RWPE2 (cell line): Measurements from ENCODE around the gene GAPDH.
A peak's percentile ranks its signal among the peaks of the same experiment; 100 is the strongest.

ENCODE experiments used
- ATAC-seq: fragments of 200-7000 bp; cut with Tn5 transposase; 3 replicates; pipeline ENCODE4 v1.9.1; 2021; ENCODE audit warnings: low read depth
- DNase-seq: peaks from one replicate; pipeline ENCODE4 v3.0.0-alpha.2; 2020; ENCODE audit warnings: low spot score
- H3K27ac ChIP-seq: fragments of 450-650 bp; 2 replicates; pipeline ENCODE4 v1.5.1; 2017; ENCODE audit warnings: mild to moderate bottlenecking; ENCODE audit not compliant: poor library complexity, severe bottlenecking
- H3K27me3 ChIP-seq: fragments of 250-450 bp; sonication (Bioruptor Pico); 2 replicates; pipeline ENCODE4 v1.5.1; 2021; ENCODE audit warnings: mild to moderate bottlenecking, moderate library complexity; ENCODE audit not compliant: insufficient read depth, poor library complexity, severe bottlenecking
- H3K36me3 ChIP-seq: fragments of 250-450 bp; sonication (Bioruptor Pico); 2 replicates; pipeline ENCODE4 v1.5.1; 2020; ENCODE audit warnings: low read depth, mild to moderate bottlenecking, moderate library complexity
- H3K4me1 ChIP-seq: fragments of 250-450 bp; sonication (Bioruptor Pico); 2 replicates; pipeline ENCODE4 v1.5.1; 2021; ENCODE audit warnings: mild to moderate bottlenecking, moderate library complexity; ENCODE audit not compliant: insufficient read depth, poor library complexity, severe bottlenecking
- H3K4me3 ChIP-seq: fragments of 250-450 bp; sonication (Bioruptor Pico); 2 replicates; pipeline ENCODE4 v1.5.1; 2021; ENCODE audit warnings: mild to moderate bottlenecking, moderate library complexity; ENCODE audit not compliant: severe bottlenecking
- H3K9me3 ChIP-seq: fragments of 250-450 bp; sonication (Bioruptor Pico); 2 replicates; pipeline ENCODE4 v1.5.1; 2021; ENCODE audit warnings: mild to moderate bottlenecking, moderate library complexity; ENCODE audit not compliant: severe bottlenecking
- TF ChIP-seq, protein P1 (sequence below): fragments of 450-650 bp; IDR thresholded peaks from one replicate; pipeline ENCODE4 v1.5.1; 2017; ENCODE audit warnings: mild to moderate bottlenecking, moderate library complexity; ENCODE audit not compliant: poor library complexity, severe bottlenecking

Gene GAPDH

DNA sequence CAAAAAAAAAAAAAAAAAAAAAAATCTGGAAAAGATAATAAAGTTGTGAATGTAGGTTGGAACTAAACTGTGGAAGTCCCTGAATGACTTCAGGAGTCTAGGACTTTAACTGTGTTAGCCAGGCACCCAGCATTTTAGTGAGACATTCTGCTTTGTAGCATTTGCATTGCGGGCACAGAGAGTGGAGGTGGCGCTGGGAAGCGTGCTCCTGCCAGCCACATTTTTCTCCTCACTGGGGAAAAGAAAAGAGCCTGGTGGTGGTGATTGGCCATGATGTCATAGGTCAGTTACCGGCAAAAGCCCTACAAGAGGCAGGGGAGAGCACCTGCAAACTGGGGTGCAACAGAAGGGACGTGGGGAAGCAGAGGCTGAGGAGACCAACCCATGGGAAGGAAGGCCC, 9.7 kb upstream of the GAPDH start:
- DNase-seq: no peak
- peaks cover 2% of the 10 kb centered on the region for H3K4me1 ChIP-seq
- no peak overlapping the region for H3K27ac ChIP-seq
- TF ChIP-seq, protein P1, sequence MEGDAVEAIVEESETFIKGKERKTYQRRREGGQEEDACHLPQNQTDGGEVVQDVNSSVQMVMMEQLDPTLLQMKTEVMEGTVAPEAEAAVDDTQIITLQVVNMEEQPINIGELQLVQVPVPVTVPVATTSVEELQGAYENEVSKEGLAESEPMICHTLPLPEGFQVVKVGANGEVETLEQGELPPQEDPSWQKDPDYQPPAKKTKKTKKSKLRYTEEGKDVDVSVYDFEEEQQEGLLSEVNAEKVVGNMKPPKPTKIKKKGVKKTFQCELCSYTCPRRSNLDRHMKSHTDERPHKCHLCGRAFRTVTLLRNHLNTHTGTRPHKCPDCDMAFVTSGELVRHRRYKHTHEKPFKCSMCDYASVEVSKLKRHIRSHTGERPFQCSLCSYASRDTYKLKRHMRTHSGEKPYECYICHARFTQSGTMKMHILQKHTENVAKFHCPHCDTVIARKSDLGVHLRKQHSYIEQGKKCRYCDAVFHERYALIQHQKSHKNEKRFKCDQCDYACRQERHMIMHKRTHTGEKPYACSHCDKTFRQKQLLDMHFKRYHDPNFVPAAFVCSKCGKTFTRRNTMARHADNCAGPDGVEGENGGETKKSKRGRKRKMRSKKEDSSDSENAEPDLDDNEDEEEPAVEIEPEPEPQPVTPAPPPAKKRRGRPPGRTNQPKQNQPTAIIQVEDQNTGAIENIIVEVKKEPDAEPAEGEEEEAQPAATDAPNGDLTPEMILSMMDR: no peak
- no peaks in the 10 kb centered on the region for H3K9me3 ChIP-seq
- H3K4me3 ChIP-seq: no peak overlapping the region
- H3K36me3 ChIP-seq: peaks cover 97% of the 10 kb centered on the region
- H3K27me3 ChIP-seq: no peaks in the 10 kb centered on the region
- no peak for ATAC-seq

DNA sequence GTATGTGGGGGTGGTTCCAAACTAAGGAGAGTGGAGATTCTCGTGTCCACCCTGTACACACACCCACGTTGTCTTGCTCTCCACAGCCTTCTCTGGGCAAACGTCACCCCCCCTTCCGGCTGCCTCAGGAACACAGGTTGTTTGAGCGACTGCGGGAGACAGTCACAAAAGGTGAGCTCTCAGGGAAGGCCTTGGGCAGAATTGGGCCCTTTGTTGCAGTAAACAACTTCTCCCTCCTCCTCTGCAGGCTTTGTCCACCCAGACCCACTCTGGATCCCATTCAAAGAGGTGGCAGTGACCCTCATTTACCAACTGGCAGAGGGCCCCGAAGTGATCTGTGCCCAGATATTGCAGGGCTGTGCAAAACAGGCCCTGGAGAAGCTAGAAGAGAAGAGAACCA, 8.1 kb upstream of the GAPDH start:
- Histone ChIP-seq H3K27ac (no peak overlapping the region), H3K27me3 (no peaks in the 10 kb centered on the region), H3K9me3 (no peaks in the 10 kb centered on the region), H3K36me3 (peaks cover 98% of the 10 kb centered on the region), H3K4me3 (no peak overlapping the region), H3K4me1 (peaks cover 2% of the 10 kb centered on the region)
- TF ChIP-seq, protein P1: no peak
- ATAC-seq (no peak), DNase-seq (no peak)

DNA sequence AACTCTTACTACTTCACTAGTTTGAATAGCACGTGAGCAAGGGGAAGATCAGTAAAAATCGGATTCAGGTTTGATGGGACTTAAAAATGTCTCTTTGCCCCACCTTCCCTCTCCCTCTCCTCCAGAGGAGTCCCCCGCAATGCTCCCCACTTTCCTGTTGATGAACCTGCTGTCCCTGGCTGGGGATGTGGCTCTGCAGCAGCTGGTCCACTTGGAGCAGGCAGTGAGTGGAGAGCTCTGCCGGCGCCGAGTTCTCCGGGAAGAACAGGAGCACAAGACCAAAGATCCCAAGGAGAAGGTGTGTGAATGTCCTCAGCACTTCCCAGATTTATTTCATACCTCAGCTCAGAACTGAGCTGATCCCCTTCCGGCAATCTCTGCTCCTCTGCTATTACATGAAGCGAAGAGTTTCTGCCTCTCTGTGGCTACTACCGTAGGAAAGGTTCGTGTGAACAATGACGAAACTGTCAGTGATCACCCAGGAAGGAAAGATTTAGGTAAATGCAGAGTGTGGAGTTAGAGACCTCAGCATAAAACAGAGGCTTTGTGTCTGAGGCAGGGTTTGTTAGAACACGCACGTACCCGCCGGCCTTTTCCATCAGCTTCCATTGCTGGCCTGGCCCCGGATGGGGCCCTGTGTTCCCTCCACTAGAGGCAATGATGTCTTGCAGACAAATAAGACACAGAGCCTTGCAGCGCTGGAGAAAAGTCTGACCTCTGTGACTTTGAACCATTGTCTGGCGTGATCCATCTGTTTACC, 7.4 kb upstream of the GAPDH start:
- DNase-seq: no peak
- no peak overlapping the region for H3K4me3 ChIP-seq
- H3K27me3 ChIP-seq: no peaks in the 10 kb centered on the region
- peaks cover 3% of the 10 kb centered on the region for H3K4me1 ChIP-seq
- no peak for ATAC-seq
- H3K27ac ChIP-seq: no peak overlapping the region
- H3K36me3 ChIP-seq: peaks cover 98% of the 10 kb centered on the region
- no peaks in the 10 kb centered on the region for H3K9me3 ChIP-seq
- TF ChIP-seq, protein P1: no peak

DNA sequence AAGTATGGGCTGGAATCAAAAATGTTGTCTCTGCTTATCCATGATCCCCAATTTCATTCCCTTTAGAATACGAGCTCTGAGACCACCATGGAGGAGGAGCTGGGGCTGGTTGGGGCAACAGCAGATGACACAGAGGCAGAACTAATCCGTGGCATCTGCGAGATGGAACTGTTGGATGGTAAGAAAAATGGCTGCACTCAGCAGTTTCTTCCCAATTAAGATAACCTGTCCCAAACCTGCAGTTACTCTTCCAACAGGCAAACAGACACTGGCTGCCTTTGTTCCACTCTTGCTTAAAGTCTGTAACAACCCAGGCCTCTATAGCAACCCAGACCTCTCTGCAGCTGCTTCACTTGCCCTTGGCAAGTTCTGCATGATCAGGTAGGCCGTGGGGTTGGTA, 6.6 kb upstream of the GAPDH start:
- Histone ChIP-seq H3K36me3 (peaks cover 91% of the 10 kb centered on the region), H3K9me3 (no peaks in the 10 kb centered on the region), H3K4me1 (peaks cover 11% of the 10 kb centered on the region), H3K4me3 (no peak overlapping the region), H3K27me3 (no peaks in the 10 kb centered on the region), H3K27ac (peak overlapping the region; percentile 98)
- TF ChIP-seq, protein P1: no peak
- no peak for DNase-seq
- no peak for ATAC-seq

DNA sequence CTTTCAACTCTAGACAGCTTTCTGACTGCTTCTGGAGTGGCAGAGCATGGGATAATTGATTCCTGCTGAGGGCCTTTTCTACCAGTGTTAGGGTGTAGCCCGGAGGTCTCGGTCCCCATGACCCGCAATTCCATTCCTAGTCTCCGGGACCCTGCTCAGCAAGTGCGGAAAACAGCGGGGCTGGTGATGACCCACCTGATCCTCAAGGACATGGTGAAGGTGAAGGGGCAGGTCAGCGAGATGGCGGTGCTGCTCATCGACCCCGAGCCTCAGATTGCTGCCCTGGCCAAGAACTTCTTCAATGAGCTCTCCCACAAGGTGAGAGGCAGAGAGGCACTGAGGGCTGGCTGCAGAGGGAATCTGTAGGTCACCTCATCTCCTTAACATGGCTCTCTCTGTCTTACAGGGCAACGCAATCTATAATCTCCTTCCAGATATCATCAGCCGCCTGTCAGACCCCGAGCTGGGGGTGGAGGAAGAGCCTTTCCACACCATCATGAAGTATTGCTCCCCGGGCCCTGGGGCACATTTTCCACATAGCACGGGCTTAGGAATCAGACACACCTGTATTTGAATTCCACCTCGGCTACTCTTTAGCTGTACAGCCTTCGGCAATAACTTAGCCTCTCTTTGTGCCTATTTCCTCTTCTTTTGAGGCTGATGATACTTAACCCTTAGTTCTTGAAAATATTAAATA, 5.6 kb upstream of the GAPDH start:
- Histone ChIP-seq H3K4me3 (no peak overlapping the region), H3K4me1 (peaks cover 13% of the 10 kb centered on the region), H3K27ac (peak overlapping the region; percentile 98), H3K36me3 (peaks cover 81% of the 10 kb centered on the region), H3K9me3 (no peaks in the 10 kb centered on the region), H3K27me3 (no peaks in the 10 kb centered on the region)
- DNase-seq (no peak), ATAC-seq (peak; percentile 6; the same call in 1 of the 3 replicates)
- TF ChIP-seq, protein P1: no peak
